A673 (cell line): ENCODE results near the gene BBX. TPM values are rescaled to one million over a fixed set of nuclear protein-coding genes. Genes with fewer than 3 reads are reported as not detected.

ENCODE experiments used
- BruUV-seq: library from RNA; stranded (reverse); fragments of 400-500 nt; replicated peaks from 2 replicates; lab custom pipeline; 2021; lab: Mats Ljungman, UMichigan
- CTCF ChIA-PET: fragments of 300-600 bp; sonication (Branson Sonifier 250); formaldehyde crosslinking; loops from one replicate; lab custom pipeline; 2022; ENCODE audit warnings: antibody characterized with exemption; lab: Charles Lee
- POLR2A ChIA-PET: fragments of 300-600 bp; sonication (Branson Sonifier 250); formaldehyde crosslinking; loops from one replicate; lab custom pipeline; 2022; ENCODE audit warnings: antibody characterized with exemption; ENCODE audit not compliant: low non-redundant PET; lab: Charles Lee
- DNase-seq: peaks from one replicate; pipeline ENCODE4 v3.0.0-alpha.2; 2015; ENCODE audit warnings: low spot score
- H3K27ac ChIP-seq: fragments of 200-600 bp; sonication (generic); 2 replicates; pipeline ENCODE4 v1.5.1; 2016; ENCODE audit warnings: mixed run types, low read depth, mild to moderate bottlenecking, mixed read lengths, antibody characterized with exemption, low read length; ENCODE audit not compliant: poor library complexity, severe bottlenecking
- H3K27me3 ChIP-seq: fragments of 200-600 bp; sonication (generic); replicated peaks from 2 replicates; pipeline ENCODE4 v1.6.1; 2017; ENCODE audit warnings: mixed run types, low read depth, mild to moderate bottlenecking, mixed read lengths, antibody characterized with exemption, low read length; ENCODE audit not compliant: insufficient read depth, poor library complexity
- H3K36me3 ChIP-seq: fragments of 200-600 bp; sonication (generic); 2 replicates; pipeline ENCODE4 v1.6.1; 2016; ENCODE audit warnings: mixed run types, mild to moderate bottlenecking, mixed read lengths, antibody characterized with exemption, low read length; ENCODE audit not compliant: insufficient read depth, poor library complexity, severe bottlenecking
- H3K4me1 ChIP-seq: fragments of 200-600 bp; sonication (generic); 2 replicates; pipeline ENCODE4 v1.6.1; 2017; ENCODE audit warnings: mixed run types, mild to moderate bottlenecking, mixed read lengths, antibody characterized with exemption, low read length; ENCODE audit not compliant: insufficient read depth, poor library complexity, severe bottlenecking
- H3K4me3 ChIP-seq: fragments of 200-600 bp; sonication (generic); 2 replicates; pipeline ENCODE4 v1.5.1; 2016; ENCODE audit warnings: low read depth, mixed run types, mild to moderate bottlenecking, mixed read lengths, low read length; ENCODE audit not compliant: poor library complexity, severe bottlenecking
- H3K9me3 ChIP-seq: fragments of 200-600 bp; sonication (generic); 2 replicates; pipeline ENCODE4 v1.6.1; 2016; ENCODE audit warnings: mixed run types, low read depth, mild to moderate bottlenecking, mixed read lengths, antibody characterized with exemption, low read length; ENCODE audit not compliant: poor library complexity, severe bottlenecking
- EZH2 ChIP-seq: fragments of 200-600 bp; sonication (generic); IDR thresholded peaks from 2 replicates; pipeline ENCODE4 v1.6.1; 2017; ENCODE audit warnings: borderline replicate concordance, low read depth, mild to moderate bottlenecking, mixed read lengths, antibody characterized with exemption, low read length; ENCODE audit not compliant: poor library complexity, severe bottlenecking
- intact Hi-C: fragments of 100-400 bp; cut with micrococcal nuclease; formaldehyde crosslinking; loops from one replicate; pipeline ENCODE4 v1.10.0; 2022; ENCODE audit not compliant: unreplicated experiment
- total RNA-seq: library from RNA; stranded (reverse); gene quantifications from 2 replicates; pipeline ENCODE4 v1.2.3, GENCODE V29; 2021
- TF ChIP-seq, protein P1 (sequence below): fragments of 300-800, 200-600 bp; sonication (generic); conservative IDR thresholded peaks from 2 replicates; pipeline ENCODE4 v1.5.1; 2017; ENCODE audit warnings: low read depth, mild to moderate bottlenecking, antibody characterized with exemption, low read length, moderate library complexity, mixed read lengths

The BBX gene
- total RNA-seq, 1 experiment from 2014 or later: 28.9 TPM

- intact Hi-C loops: loop anchor here (10.0 kb wide), 2 partner anchors 175 to 265 kb away; no protein-coding TSS in a partner anchor
Observed at GRCh38 chr3:107579371-107579770, 56.6 kb downstream of the BBX start.

DNA sequence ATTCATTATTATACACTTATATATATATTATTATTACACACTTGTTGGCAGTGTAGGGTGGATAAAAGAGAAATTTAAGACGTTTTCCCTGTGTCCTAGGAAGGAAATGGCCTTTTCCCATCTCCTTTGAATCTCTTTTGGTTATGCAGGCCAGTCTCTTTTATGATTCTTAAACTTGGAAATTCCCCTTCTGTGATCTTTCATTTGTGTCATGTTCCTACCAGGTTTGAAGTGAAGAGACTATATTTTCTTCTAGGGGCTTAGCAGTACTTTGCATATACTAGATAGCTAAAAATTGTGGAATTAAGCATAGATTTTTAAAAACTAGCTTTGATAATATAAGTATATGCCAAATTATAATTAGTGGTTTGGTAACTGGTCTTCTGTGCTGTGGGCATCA is 58.5 kb downstream of the BBX start:
- intact Hi-C loops: no loop called here
- TF ChIP-seq, protein P1, sequence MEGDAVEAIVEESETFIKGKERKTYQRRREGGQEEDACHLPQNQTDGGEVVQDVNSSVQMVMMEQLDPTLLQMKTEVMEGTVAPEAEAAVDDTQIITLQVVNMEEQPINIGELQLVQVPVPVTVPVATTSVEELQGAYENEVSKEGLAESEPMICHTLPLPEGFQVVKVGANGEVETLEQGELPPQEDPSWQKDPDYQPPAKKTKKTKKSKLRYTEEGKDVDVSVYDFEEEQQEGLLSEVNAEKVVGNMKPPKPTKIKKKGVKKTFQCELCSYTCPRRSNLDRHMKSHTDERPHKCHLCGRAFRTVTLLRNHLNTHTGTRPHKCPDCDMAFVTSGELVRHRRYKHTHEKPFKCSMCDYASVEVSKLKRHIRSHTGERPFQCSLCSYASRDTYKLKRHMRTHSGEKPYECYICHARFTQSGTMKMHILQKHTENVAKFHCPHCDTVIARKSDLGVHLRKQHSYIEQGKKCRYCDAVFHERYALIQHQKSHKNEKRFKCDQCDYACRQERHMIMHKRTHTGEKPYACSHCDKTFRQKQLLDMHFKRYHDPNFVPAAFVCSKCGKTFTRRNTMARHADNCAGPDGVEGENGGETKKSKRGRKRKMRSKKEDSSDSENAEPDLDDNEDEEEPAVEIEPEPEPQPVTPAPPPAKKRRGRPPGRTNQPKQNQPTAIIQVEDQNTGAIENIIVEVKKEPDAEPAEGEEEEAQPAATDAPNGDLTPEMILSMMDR: no peak
- no peak for TF ChIP-seq EZH2
- no peak overlapping the region for H3K27ac ChIP-seq
- BruUV-seq: no TSS peak
- H3K27me3 ChIP-seq: no peaks in the 10 kb centered on the region
- H3K4me3 ChIP-seq: no peak overlapping the region
- no peaks in the 10 kb centered on the region for H3K4me1 ChIP-seq
- no peak for DNase-seq
- no peaks in the 10 kb centered on the region for H3K9me3 ChIP-seq
- no peaks in the 10 kb centered on the region for H3K36me3 ChIP-seq
- ChIA-PET CTCF (interaction anchor here (0.6 kb wide), 1 partner anchor 173 kb away, joined by 3 read pairs; no protein-coding TSS in a partner anchor), POLR2A (no interaction called here)

More at GRCh38 chr3:107579371-107579770, 56.6 kb downstream of the BBX start:
- H3K27me3 ChIP-seq: no peaks in the 10 kb centered on the region
- no peak for TF ChIP-seq EZH2
- TF ChIP-seq, protein P1: no peak
- no peaks in the 10 kb centered on the region for H3K36me3 ChIP-seq
- no peak overlapping the region for H3K4me3 ChIP-seq
- no TSS peak for BruUV-seq
- CTCF ChIA-PET: no interaction called here
- no peak overlapping the region for H3K27ac ChIP-seq
- no peak for DNase-seq
- H3K9me3 ChIP-seq: no peaks in the 10 kb centered on the region
- H3K4me1 ChIP-seq: no peaks in the 10 kb centered on the region
- POLR2A ChIA-PET: no interaction called here

DNA sequence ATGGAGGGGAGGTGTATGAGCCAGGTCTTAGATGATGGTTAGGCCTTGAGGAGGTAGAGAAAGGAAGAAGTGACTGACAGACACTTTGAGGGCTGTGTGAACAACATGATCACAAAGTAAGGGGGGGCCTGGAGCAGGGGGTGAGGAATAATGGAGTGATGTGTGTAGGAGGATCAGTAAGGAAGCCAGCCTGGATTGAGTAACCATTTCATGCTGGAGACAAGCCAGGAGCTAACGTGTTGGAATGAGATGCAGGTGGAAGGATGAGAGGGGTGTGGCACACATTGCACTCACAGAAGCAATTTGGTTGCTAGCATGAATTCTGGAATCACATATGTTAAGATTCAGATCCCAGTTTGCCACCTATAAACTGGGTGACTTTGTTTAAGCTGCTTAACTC is 65.5 kb downstream of the BBX start:
- no TSS peak for BruUV-seq
- CTCF ChIA-PET: no interaction called here
- Histone ChIP-seq H3K27me3 (no peaks in the 10 kb centered on the region), H3K36me3 (no peaks in the 10 kb centered on the region), H3K4me3 (no peak overlapping the region), H3K9me3 (no peaks in the 10 kb centered on the region), H3K27ac (no peak overlapping the region), H3K4me1 (no peaks in the 10 kb centered on the region)
- POLR2A ChIA-PET: no interaction called here
- DNase-seq: no peak
- TF ChIP-seq, protein P1: no peak
- no peak for TF ChIP-seq EZH2
- intact Hi-C loops: no loop called here
